ENCODE results near the gene SLFNL1. TPM values are rescaled to one million over a fixed set of nuclear protein-coding genes. Genes with fewer than 3 reads are reported as not detected.

Gene SLFNL1
- total RNA-seq, 1 donor from 2014 or later, result not detected

DNA sequence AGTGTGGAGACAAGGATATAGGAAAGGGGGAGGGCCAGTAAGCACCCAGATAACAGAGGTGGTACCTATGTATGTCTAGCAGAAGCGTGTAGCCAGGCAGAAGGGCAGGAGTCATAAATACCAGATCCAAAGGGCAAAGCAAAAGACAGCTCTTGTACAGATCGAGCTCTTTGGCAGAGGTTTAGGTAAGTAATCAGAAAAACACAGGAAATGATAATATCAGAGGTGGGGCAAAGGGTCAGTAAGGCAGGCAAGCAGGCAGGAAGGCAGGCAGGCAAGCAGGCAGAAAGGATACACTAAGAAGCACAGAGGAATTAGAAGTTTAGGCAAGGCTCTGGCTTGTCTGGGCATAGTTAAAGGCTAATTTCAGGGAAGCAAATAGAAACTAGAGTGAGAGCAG lies 22.7 kb upstream of the SLFNL1 start:
- DNase-seq (ENCODE audit: low read depth), result no peak
- peak overlapping the region; percentile 51 for H3K4me3 ChIP-seq (ENCODE audit: low read depth, low read length)
- TF ChIP-seq, protein P1, sequence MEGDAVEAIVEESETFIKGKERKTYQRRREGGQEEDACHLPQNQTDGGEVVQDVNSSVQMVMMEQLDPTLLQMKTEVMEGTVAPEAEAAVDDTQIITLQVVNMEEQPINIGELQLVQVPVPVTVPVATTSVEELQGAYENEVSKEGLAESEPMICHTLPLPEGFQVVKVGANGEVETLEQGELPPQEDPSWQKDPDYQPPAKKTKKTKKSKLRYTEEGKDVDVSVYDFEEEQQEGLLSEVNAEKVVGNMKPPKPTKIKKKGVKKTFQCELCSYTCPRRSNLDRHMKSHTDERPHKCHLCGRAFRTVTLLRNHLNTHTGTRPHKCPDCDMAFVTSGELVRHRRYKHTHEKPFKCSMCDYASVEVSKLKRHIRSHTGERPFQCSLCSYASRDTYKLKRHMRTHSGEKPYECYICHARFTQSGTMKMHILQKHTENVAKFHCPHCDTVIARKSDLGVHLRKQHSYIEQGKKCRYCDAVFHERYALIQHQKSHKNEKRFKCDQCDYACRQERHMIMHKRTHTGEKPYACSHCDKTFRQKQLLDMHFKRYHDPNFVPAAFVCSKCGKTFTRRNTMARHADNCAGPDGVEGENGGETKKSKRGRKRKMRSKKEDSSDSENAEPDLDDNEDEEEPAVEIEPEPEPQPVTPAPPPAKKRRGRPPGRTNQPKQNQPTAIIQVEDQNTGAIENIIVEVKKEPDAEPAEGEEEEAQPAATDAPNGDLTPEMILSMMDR (conservative IDR thresholded peaks at IDR 0.05; ENCODE audit: low read depth, low read length), result no peak

DNA sequence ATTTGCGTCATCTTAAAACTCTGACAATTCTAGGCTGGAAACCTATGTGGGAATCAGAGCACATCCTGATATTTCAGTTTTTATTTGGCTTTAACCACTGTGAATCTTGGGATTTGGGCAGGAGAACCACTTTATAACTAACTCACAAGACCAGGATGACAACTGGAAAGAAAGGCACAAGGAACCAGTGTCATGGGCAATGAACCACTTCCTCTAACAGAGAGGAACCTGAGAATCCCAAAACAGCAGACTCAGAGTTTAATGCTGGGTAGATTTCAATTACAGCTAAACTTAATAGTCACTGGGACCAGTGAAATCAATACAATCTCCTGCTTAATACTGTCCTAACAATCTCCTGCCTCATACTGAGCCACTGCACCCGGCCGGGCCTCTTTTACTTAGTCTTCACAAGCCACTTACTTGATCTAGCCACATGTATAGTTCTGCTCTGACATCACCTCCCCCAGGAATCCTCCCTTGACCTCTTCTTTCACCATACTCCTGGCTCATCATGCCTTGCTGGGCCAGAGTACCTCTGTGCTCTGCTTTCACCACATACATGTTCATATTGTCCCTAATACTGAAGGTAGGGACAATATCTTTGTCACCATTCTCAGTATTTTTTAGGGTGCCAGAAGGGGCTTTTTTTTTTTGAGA lies 20.2 kb upstream of the SLFNL1 start:
- DNase-seq (ENCODE audit: low read depth), result peak; percentile 30
- H3K4me3 ChIP-seq (ENCODE audit: low read depth, low read length), result no peak overlapping the region
- TF ChIP-seq, protein P1 (conservative IDR thresholded peaks at IDR 0.05; ENCODE audit: low read depth, low read length), result no peak

DNA sequence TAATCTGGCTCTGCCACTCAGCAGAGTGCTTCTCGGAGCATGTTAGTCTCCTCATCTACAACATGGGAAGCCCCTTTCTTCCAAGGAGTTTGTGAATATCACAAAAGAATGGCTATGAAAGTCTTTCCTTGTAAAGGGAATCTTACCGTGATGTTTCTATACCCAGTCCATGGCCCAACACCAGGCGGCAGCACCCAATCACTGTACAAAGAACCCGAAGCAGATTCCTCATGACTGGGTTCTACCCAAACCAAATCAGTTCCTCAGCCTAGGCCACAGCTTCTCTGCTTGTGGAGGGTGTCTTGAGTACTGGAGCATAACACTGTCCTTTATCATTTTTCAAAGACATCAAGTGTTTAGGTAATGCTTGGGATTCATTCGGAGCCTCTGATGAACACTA lies 16.6 kb upstream of the SLFNL1 start:
- TF ChIP-seq, protein P1 (conservative IDR thresholded peaks at IDR 0.05; ENCODE audit: low read depth, low read length), result no peak
- no peak overlapping the region for H3K4me3 ChIP-seq (ENCODE audit: low read depth, low read length)
- no peak for DNase-seq (ENCODE audit: low read depth)

DNA sequence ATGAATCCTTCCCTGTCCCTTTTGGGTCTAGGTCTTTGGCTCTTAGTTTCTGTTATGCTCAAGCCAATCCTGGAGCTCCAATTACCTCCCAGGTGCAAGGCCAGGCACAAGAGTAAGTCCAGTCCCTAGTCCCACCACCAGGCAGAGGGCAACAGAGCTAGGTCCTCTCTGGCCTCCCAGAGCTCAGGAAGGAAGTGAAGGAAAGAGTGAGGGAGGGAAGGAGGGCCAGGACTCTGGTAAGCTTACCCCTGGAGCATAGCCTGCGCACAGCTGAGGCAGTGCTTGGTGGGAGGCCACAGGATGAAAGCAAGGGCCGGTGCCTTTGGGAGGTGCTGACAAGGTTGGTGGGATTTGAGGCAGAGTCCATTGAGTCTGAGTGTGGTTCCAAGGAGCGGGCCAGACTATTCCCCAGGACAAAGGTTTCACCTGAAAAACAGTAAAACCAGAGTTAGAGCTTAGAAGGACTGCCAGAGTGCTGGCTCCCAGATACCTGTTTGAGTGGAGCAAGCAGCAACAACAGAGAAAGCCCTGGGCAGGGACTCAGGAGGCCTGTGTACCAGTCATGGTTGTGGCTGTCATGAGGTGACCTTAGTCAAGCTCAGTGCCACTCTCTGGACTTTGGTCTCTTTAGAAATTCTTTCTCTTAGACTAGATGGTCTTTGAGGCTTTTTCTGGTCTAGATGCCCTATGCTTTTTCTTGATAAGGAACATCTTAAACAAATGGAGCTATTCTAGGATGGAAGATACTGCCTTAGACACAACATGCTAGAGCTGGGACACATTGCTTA lies 15.8 kb upstream of the SLFNL1 start:
- H3K4me3 ChIP-seq (ENCODE audit: low read depth, low read length), result no peak overlapping the region
- TF ChIP-seq, protein P1 (conservative IDR thresholded peaks at IDR 0.05; ENCODE audit: low read depth, low read length), result no peak
- DNase-seq (ENCODE audit: low read depth), result no peak

DNA sequence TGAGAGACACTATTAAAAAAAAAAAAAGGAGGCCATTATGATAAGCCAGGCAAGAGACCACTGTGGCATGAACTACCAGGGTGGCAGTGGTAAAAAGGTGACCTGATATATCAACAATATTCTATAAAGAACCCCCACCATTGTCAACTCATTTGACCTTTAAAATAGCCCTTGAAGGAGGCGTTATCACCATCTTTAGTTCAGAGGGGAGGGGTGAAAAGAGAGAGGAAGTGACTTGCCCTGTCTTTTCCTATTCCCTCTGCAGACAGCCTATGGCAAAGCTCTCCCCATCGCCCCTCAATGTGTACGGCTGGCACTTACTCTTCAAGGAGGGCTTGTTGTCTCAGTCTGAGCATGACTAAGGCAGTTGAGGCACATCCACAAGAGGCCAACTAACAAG lies 11.7 kb upstream of the SLFNL1 start:
- no peak overlapping the region for H3K4me3 ChIP-seq (ENCODE audit: low read depth, low read length)
- no peak for DNase-seq (ENCODE audit: low read depth)
- TF ChIP-seq, protein P1 (conservative IDR thresholded peaks at IDR 0.05; ENCODE audit: low read depth, low read length), result no peak

DNA sequence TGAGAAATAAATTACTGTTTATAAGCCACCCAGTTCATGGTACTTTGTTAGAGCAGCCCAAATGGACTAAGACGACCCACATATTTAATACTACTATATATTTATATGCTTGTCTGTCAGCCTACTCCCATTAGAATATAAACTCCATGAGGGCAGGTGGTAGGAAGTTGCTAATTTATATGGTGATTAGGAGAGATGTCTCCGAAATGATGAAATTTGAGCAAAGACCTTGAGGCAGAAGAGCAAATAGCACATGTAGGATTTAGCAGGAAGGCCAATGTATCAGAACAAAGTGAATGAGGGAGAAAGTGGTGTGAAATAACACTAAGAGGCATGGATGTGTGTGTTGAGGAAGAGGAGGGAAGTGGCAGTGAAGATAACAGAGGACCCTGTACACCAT lies 10.6 kb upstream of the SLFNL1 start:
- TF ChIP-seq, protein P1 (conservative IDR thresholded peaks at IDR 0.05; ENCODE audit: low read depth, low read length), result no peak
- DNase-seq (ENCODE audit: low read depth), result no peak
- no peak overlapping the region for H3K4me3 ChIP-seq (ENCODE audit: low read depth, low read length)

Data from epithelial cell of proximal tubule (primary cell).